Chondrocyte (in vitro differentiated cells): ENCODE results near the gene S100Z. TPM values are rescaled to one million over a fixed set of nuclear protein-coding genes. Genes with fewer than 3 reads are reported as not detected.
"Not testable (repeated sequence)": the region's sequence is repeated elsewhere in the genome, so short reads cannot be mapped to it uniquely, and the experiment has no call there.

Experiments
- DNase-seq: peaks from one replicate; pipeline ENCODE4 v3.0.0; 2021; ENCODE audit warnings: mixed read lengths, low spot score
- H3K27ac Mint-ChIP-seq: one replicate; pipeline ENCODE4 v1.8.0; 2021; ENCODE audit warnings: mild to moderate bottlenecking, moderate library complexity, mixed read lengths; ENCODE audit not compliant: unreplicated experiment
- H3K27me3 Mint-ChIP-seq: 2 replicates; pipeline ENCODE4 v1.8.0; 2021; ENCODE audit warnings: low read depth, mixed read lengths
- H3K36me3 Mint-ChIP-seq: 2 replicates; pipeline ENCODE4 v1.8.0; 2021; ENCODE audit warnings: low read depth, mixed read lengths
- H3K4me1 Mint-ChIP-seq: 2 replicates; pipeline ENCODE4 v1.8.0; 2021; ENCODE audit warnings: low read depth, mild to moderate bottlenecking, mixed read lengths
- H3K4me3 Mint-ChIP-seq: one replicate; pipeline ENCODE4 v1.8.0; 2021; ENCODE audit warnings: mild to moderate bottlenecking, moderate library complexity, mixed read lengths; ENCODE audit not compliant: unreplicated experiment
- H3K9me3 Mint-ChIP-seq: 2 replicates; pipeline ENCODE4 v1.8.0; 2021; ENCODE audit warnings: low read depth, mixed read lengths
- total RNA-seq: library from RNA; stranded (reverse); gene quantifications from 3 replicates; pipeline ENCODE4 v1.2.1, GENCODE V29; 2021
- TF ChIP-seq, protein P1 (sequence below): fragments of 200-600 bp; sonication (generic); IDR thresholded peaks from 2 replicates; pipeline ENCODE4 v1.5.0; 2021; ENCODE audit warnings: antibody characterized with exemption, mild to moderate bottlenecking, moderate library complexity

S100Z gene
- total RNA-seq, 1 donor from 2014 or later, result not detected

DNA sequence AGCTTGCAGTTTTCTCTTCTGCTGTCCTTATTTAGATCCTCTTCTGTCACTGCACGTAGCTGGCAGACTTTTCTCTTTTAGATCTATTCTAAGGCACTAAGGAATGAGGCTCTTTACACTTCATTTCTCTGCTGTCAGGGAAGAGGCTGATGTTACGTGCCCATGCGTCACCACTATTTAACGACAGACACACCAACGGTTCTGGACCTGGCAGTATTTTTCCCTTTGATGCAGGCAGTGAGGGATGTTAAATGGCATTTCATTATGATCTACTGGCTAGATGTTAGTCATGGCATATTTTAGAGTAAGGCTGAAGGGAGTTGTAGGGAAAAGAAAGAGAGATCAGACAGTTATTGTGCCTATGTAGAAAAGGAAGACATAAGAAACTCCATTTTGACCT lies 94.8 kb downstream of the S100Z start:
- Mint-ChIP-seq H3K27me3 (no peaks in the 10 kb centered on the region), H3K4me1 (peaks cover 27% of the 10 kb centered on the region), H3K4me3 (no peak overlapping the region), H3K9me3 (no peaks in the 10 kb centered on the region), H3K36me3 (no peaks in the 10 kb centered on the region), H3K27ac (no peak overlapping the region)
- no peak for DNase-seq
- TF ChIP-seq, protein P1, sequence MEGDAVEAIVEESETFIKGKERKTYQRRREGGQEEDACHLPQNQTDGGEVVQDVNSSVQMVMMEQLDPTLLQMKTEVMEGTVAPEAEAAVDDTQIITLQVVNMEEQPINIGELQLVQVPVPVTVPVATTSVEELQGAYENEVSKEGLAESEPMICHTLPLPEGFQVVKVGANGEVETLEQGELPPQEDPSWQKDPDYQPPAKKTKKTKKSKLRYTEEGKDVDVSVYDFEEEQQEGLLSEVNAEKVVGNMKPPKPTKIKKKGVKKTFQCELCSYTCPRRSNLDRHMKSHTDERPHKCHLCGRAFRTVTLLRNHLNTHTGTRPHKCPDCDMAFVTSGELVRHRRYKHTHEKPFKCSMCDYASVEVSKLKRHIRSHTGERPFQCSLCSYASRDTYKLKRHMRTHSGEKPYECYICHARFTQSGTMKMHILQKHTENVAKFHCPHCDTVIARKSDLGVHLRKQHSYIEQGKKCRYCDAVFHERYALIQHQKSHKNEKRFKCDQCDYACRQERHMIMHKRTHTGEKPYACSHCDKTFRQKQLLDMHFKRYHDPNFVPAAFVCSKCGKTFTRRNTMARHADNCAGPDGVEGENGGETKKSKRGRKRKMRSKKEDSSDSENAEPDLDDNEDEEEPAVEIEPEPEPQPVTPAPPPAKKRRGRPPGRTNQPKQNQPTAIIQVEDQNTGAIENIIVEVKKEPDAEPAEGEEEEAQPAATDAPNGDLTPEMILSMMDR, result no peak

DNA sequence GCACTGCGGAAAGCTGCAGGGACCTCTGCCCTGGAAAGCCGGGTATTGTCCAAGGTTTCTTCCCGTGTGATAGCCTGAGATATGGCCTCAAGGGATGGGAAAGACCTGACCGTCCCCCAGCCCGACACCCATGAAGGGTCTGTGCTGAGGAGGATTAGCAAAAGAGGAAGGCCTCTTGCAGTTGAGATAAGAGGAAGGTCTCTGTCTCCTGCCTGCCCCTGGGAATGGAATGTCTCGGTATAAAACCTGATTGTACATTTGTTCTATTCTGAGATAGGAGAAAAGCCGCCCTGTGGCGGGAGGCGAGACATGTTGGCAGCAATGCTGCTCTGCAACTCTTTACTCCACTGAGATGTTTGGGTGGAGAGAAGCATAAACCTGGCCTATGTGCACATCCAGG lies 95.4 kb downstream of the S100Z start:
- DNase-seq, H3K27ac Mint-ChIP-seq, H3K4me3 Mint-ChIP-seq, H3K27me3 Mint-ChIP-seq, H3K36me3 Mint-ChIP-seq, H3K9me3 Mint-ChIP-seq: not testable (repeated sequence)
- peaks cover 27% of the 10 kb centered on the region for H3K4me1 Mint-ChIP-seq

DNA sequence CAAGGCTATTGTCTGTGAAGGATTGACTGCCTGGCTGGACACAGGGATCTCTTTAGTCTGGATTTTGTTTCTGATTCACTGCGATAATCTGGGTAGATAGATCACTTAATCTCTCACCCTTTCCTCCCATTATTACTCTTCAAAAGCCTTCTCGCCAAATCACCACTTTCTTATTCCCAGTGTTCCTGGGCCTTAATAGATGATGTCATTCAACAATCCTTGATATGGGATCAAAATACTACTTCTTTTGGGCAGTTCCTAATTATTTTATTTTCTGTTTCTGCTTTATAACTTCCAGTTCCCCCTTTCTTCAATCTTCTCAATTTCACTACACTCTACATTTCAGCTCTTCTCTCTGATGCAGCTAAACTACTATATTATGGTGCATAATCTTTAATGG lies 96.3 kb downstream of the S100Z start:
- Mint-ChIP-seq H3K36me3 (no peaks in the 10 kb centered on the region), H3K27ac (no peak overlapping the region), H3K9me3 (no peaks in the 10 kb centered on the region), H3K27me3 (no peaks in the 10 kb centered on the region), H3K4me3 (no peak overlapping the region), H3K4me1 (peaks cover 26% of the 10 kb centered on the region)
- TF ChIP-seq, protein P1, result no peak
- DNase-seq, result no peak

DNA sequence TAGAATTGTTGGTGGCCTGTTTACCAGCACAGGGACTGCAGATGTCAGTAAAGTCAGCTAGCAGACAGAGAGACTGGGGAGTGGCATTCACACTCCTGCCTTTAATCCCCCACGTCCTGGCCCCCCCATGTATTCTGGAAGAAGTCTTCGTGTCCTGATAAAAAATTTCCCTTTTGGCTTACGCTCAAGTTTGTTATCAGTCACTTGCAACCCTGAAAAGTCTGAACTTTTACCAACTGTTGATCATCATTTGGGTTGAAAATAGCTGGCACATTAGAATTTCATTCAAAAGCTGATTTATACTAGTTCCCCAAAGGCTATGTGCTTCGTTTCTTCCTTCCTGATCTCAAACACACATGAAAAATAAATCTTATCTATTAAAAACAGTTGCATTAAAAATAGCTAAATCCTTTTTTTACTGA lies 97.3 kb downstream of the S100Z start:
- Mint-ChIP-seq H3K27me3 (no peaks in the 10 kb centered on the region), H3K4me1 (peaks cover 22% of the 10 kb centered on the region), H3K36me3 (no peaks in the 10 kb centered on the region), H3K27ac (no peak overlapping the region), H3K9me3 (no peaks in the 10 kb centered on the region), H3K4me3 (no peak overlapping the region)
- DNase-seq, result no peak
- TF ChIP-seq, protein P1, result no peak

DNA sequence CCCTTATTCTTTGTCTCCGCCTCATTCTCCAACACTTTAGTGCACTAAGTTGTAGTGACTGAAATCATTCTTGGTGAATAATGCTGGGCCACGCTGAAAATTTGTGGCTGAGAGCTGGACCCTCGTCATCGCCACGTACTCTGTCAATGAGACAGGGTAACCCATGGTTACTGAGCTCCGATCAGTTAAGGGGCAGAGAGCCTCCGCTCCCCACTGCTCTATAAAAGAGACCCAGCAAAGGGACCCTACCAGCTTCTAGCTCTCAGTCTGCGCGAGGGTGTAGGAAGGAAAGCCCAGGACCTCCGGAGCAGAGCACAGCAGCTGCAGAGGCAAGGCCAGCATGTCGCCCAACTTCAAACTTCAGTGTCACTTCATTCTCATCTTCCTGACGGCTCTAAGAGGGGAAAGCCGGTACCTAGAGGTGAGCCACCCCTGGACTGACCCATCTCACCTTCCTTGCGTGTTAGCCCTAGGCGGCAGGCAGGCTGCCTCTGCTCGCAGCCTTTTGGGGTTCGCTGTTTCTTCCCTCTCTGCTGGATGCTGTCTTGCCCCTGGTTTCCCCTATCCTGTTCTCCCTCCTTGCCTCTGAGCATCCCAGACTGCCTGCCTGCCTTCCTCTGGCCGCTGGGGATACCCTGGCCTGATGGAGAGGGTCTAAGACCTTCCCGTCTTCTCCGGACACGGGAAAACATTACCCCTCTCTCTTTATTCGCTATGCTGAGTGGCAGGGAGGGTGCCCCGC lies 103.2 kb downstream of the S100Z start, which contains the start of gene CRHBP:
Gene CRHBP (plus strand): TSS at position 251 of the 742 bp plus-strand sequence. CDS start 90 bp downstream, at position 341.
- no peaks in the 10 kb centered on the region for H3K9me3 Mint-ChIP-seq
- TF ChIP-seq, protein P1, result no peak
- H3K27ac Mint-ChIP-seq, result no peak within 1 kb of the TSS
- H3K36me3 Mint-ChIP-seq, result no peaks in the 10 kb centered on the region
- H3K4me3 Mint-ChIP-seq, result peak within 1 kb of the TSS; percentile 67
- no peak for DNase-seq
- H3K4me1 Mint-ChIP-seq, result peaks cover 7% of the 10 kb centered on the region
- peaks cover 7% of the 10 kb centered on the region for H3K27me3 Mint-ChIP-seq
